ENCODE data around the gene CHSY3.

- no peak for TF ChIP-seq CTCF (IDR thresholded peaks at IDR 0.05)
- no peak for TF ChIP-seq POLR2A (IDR thresholded peaks at IDR 0.05)
These were observed 146.3 kb downstream of the CHSY3 start for GRCh38 chr5:130050585-130050984.
